Erythroblast (primary cell): ENCODE measurements around the gene VWC2.

Source experiments
- DNase-seq, 2 experiments: peaks; one replicate each; lab custom pipeline; 2025; lab: John Stamatoyannopoulos, UW
- GATA1 ChIP-seq: IDR thresholded peaks from 2 replicates; pipeline ENCODE4 v1.6.1; 2011; ENCODE audit warnings: low read depth, mild to moderate bottlenecking, control low read depth, low read length, moderate library complexity
- POLR2A ChIP-seq: IDR thresholded peaks from 2 replicates; pipeline ENCODE4 v1.6.1; 2011; ENCODE audit warnings: mild to moderate bottlenecking, low read length

Gene VWC2

GRCh38 chr7:49773218-49773935 lies at the start of gene VWC2:
TSS of gene VWC2 (plus strand) at chr7:49773638. CDS start at chr7:49775436, 1,798 bp downstream.
- DNase-seq: no peak
- TF ChIP-seq GATA1 (no peak), POLR2A (no peak)

GRCh38 chr7:49724071-49724470 lies 49.4 kb upstream of the VWC2 start:
- no peak for DNase-seq
- TF ChIP-seq GATA1 (no peak), POLR2A (no peak)

- TF ChIP-seq GATA1: no peak
- TF ChIP-seq POLR2A: no peak
- no peak for DNase-seq
These were observed 41.6 kb upstream of the VWC2 start for GRCh38 chr7:49731836-49732235.

GRCh38 chr7:49762666-49763065 lies 10.8 kb upstream of the VWC2 start:
- TF ChIP-seq POLR2A (no peak), GATA1 (no peak)
- no peak for DNase-seq

- no peak for TF ChIP-seq POLR2A
- TF ChIP-seq GATA1: no peak
- no peak for DNase-seq
These were observed 9.6 kb upstream of the VWC2 start for GRCh38 chr7:49763791-49764190.

GRCh38 chr7:49766966-49767365 lies 6.5 kb upstream of the VWC2 start:
- DNase-seq: no peak
- TF ChIP-seq GATA1 (no peak), POLR2A (no peak)

- TF ChIP-seq GATA1 (no peak), POLR2A (no peak)
- no peak for DNase-seq
These were observed 5.7 kb upstream of the VWC2 start for GRCh38 chr7:49767719-49768118.

GRCh38 chr7:49768254-49768653 lies 5.2 kb upstream of the VWC2 start:
- DNase-seq: no peak
- no peak for TF ChIP-seq POLR2A

- TF ChIP-seq POLR2A (no peak), GATA1 (no peak)
- DNase-seq: no peak
These were observed 4.6 kb upstream of the VWC2 start for GRCh38 chr7:49768835-49769234.

- DNase-seq: no peak
- no peak for TF ChIP-seq POLR2A
These were observed 4.1 kb upstream of the VWC2 start for GRCh38 chr7:49769285-49769857.

GRCh38 chr7:49770838-49771237 lies 2.6 kb upstream of the VWC2 start:
- TF ChIP-seq GATA1: no peak
- TF ChIP-seq POLR2A: no peak
- DNase-seq: no peak

- TF ChIP-seq GATA1 (no peak), POLR2A (no peak)
- no peak for DNase-seq
These were observed 1.8 kb upstream of the VWC2 start for GRCh38 chr7:49771427-49772176.

GRCh38 chr7:49772916-49773217 lies 571 bp upstream of the VWC2 start:
- no peak for TF ChIP-seq GATA1
- no peak for DNase-seq

- no peak for TF ChIP-seq POLR2A
- TF ChIP-seq GATA1: no peak
- no peak for DNase-seq
These were observed 559 bp downstream of the VWC2 start for GRCh38 chr7:49773936-49774458.
